ENCODE measurements around the gene BMP4.

DNA sequence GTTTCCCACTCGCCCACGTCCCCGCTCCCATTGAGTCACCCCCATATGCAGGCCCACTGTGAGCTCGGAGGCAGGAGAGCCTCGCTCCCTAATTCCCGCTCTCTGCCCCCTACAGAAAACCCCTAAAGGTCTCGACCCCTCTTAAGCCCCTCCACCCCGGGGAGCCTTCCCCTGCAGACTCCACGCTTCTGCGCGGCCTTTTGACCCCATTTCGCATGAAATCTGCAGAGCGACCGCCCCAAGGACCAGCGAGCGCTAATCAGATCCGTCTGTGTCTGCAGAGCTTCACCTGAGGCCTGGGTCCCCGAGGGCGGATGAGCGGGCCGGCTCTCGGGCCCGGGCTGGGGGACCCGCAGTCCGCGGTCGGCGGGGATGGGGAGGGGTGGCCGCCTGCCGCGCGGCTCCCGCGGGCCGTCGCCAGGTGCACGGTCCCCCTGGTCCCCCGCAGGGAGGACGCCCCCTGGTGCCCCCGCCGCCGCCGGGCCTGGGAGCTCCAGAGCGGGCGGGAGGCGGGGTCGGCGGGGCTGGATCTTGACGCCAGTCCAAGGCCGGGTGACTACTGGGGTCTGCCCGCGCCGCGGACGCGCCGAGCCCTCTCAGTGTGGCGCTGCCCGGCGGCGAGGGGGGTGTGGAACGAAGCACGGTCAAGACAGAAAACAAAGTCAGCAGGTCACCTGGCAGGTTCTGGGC is 10.1 kb downstream of the BMP4 start:
- TF ChIP-seq, protein P1, sequence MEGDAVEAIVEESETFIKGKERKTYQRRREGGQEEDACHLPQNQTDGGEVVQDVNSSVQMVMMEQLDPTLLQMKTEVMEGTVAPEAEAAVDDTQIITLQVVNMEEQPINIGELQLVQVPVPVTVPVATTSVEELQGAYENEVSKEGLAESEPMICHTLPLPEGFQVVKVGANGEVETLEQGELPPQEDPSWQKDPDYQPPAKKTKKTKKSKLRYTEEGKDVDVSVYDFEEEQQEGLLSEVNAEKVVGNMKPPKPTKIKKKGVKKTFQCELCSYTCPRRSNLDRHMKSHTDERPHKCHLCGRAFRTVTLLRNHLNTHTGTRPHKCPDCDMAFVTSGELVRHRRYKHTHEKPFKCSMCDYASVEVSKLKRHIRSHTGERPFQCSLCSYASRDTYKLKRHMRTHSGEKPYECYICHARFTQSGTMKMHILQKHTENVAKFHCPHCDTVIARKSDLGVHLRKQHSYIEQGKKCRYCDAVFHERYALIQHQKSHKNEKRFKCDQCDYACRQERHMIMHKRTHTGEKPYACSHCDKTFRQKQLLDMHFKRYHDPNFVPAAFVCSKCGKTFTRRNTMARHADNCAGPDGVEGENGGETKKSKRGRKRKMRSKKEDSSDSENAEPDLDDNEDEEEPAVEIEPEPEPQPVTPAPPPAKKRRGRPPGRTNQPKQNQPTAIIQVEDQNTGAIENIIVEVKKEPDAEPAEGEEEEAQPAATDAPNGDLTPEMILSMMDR (IDR thresholded peaks at IDR 0.05) = no peak
- TF ChIP-seq, protein P2, sequence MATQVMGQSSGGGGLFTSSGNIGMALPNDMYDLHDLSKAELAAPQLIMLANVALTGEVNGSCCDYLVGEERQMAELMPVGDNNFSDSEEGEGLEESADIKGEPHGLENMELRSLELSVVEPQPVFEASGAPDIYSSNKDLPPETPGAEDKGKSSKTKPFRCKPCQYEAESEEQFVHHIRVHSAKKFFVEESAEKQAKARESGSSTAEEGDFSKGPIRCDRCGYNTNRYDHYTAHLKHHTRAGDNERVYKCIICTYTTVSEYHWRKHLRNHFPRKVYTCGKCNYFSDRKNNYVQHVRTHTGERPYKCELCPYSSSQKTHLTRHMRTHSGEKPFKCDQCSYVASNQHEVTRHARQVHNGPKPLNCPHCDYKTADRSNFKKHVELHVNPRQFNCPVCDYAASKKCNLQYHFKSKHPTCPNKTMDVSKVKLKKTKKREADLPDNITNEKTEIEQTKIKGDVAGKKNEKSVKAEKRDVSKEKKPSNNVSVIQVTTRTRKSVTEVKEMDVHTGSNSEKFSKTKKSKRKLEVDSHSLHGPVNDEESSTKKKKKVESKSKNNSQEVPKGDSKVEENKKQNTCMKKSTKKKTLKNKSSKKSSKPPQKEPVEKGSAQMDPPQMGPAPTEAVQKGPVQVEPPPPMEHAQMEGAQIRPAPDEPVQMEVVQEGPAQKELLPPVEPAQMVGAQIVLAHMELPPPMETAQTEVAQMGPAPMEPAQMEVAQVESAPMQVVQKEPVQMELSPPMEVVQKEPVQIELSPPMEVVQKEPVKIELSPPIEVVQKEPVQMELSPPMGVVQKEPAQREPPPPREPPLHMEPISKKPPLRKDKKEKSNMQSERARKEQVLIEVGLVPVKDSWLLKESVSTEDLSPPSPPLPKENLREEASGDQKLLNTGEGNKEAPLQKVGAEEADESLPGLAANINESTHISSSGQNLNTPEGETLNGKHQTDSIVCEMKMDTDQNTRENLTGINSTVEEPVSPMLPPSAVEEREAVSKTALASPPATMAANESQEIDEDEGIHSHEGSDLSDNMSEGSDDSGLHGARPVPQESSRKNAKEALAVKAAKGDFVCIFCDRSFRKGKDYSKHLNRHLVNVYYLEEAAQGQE (IDR thresholded peaks at IDR 0.05; ENCODE audit: insufficient read depth in 1 of 2, low read depth in 2 of 2, low read length in 1 of 2) = no peak
